ENCODE measurements around the gene PARD6G. TPM values are rescaled to one million over a fixed set of nuclear protein-coding genes. Genes with fewer than 3 reads are reported as not detected.

Gene PARD6G
- total RNA-seq, 5 donors from 2014 or later (not counting 1 experiment from before 2014, with no cell fraction given), result 0.15 to 0.96 (median 0.50) TPM; not detected in 1

DNA sequence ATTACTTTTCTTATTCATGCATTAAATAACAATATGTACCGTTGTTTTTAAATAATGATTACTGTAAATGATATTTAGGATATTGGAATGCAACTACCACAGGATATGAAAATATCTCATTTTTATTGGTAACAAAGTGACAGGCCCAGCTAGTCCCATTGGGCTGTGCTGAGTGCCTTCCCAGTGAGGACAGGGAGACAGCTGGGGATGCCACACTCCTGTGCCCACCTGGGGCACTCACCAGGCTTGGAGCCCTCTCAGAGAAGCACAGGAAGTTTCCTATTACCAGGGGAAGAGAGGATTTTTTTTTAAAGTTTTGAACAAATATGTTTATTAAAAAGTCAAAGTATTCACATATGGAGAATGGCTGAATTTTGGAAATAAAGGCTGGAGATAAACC, 48.9 kb downstream of the PARD6G start:
- no peak overlapping the region for H3K27ac ChIP-seq (ENCODE audit: low read length)
- no CpG with 5 or more reads among the region's 1 CpG for WGBS (ENCODE audit: insufficient coverage)
- CTCF ChIA-PET, result no interaction called here

DNA sequence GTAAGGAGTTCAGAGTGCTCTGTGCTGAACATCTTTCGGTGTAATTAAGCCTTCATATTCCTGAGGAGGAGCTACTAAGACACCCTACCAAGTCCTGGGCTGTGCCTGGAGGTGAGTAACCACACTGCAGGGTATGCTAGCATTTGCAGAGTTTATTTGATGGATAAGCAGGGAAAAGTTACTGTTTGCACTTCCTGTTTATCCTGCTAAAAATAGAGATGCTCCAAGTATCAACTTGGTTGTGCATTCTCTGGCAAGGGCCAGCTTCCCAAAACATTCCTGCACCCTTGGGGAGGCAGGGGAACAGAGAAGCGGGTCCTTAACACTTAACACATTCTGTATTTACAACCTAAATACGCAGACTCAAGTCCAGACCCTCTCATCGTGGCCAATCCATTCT, 49.8 kb downstream of the PARD6G start:
- Histone ChIP-seq H3K9me3 (no peaks in the 10 kb centered on the region), H3K4me1 (ENCODE audit: control insufficient read depth in 1 of 2, extremely low read depth in 1 of 2, insufficient read depth in 2 of 2, low read length in 2 of 2) (peaks cover 0 to 5% of the 10 kb centered on the region in 2 experiments), H3K4me3 (ENCODE audit: control insufficient read depth in 1 of 2, extremely low read depth in 1 of 2, low read length in 1 of 2) (no peak overlapping the region), H3K36me3 (ENCODE audit: control insufficient read depth in 2 of 2, extremely low read depth in 1 of 2, insufficient read depth in 1 of 2, low read length in 1 of 2) (no peaks in the 10 kb centered on the region), H3K27me3 (replicated peaks in 1 of 2; ENCODE audit: control insufficient read depth in 2 of 2, extremely low read depth in 1 of 2, insufficient read depth in 2 of 2, low read length in 1 of 2) (peaks cover 2 to 38% of the 10 kb centered on the region in 2 experiments), H3K27ac (ENCODE audit: low read length) (no peak overlapping the region)
- Mint-ChIP-seq H3K27ac (no peak overlapping the region), H3K4me1 (no peaks in the 10 kb centered on the region), H3K27me3 (peaks cover 24 to 43% of the 10 kb centered on the region in 2 donors), H3K36me3 (no peaks in the 10 kb centered on the region), H3K9me3 (no peaks in the 10 kb centered on the region), H3K4me3 (no peak overlapping the region)
- ChIA-PET CTCF (no interaction called here), POLR2A (no interaction called here)
- no peak for DNase-seq
- no peak for ATAC-seq (replicated peaks in 1 of 4)
- WGBS (ENCODE audit: insufficient coverage), result 74% methylated on average over 3 of the region's 4 CpGs

More for the DNA sequence above, 48.9 kb downstream of the PARD6G start:
- POLR2A ChIA-PET, result no interaction called here
- Histone ChIP-seq H3K4me3 (ENCODE audit: control insufficient read depth in 1 of 2, extremely low read depth in 1 of 2, low read length in 1 of 2) (no peak overlapping the region), H3K9me3 (no peaks in the 10 kb centered on the region), H3K36me3 (ENCODE audit: control insufficient read depth in 2 of 2, extremely low read depth in 1 of 2, insufficient read depth in 1 of 2, low read length in 1 of 2) (no peaks in the 10 kb centered on the region), H3K27me3 (replicated peaks in 1 of 2; ENCODE audit: control insufficient read depth in 2 of 2, extremely low read depth in 1 of 2, insufficient read depth in 2 of 2, low read length in 1 of 2) (peaks cover 2 to 33% of the 10 kb centered on the region in 2 experiments), H3K4me1 (ENCODE audit: control insufficient read depth in 1 of 2, extremely low read depth in 1 of 2, insufficient read depth in 2 of 2, low read length in 2 of 2) (peaks cover 0 to 7% of the 10 kb centered on the region in 2 experiments)
- Mint-ChIP-seq H3K27me3 (peaks cover 31 to 52% of the 10 kb centered on the region in 2 donors), H3K9me3 (no peaks in the 10 kb centered on the region), H3K4me1 (no peaks in the 10 kb centered on the region), H3K4me3 (no peak overlapping the region), H3K27ac (no peak overlapping the region), H3K36me3 (no peaks in the 10 kb centered on the region)
- no peak for DNase-seq
- ATAC-seq (replicated peaks in 1 of 4), result no peak

DNA sequence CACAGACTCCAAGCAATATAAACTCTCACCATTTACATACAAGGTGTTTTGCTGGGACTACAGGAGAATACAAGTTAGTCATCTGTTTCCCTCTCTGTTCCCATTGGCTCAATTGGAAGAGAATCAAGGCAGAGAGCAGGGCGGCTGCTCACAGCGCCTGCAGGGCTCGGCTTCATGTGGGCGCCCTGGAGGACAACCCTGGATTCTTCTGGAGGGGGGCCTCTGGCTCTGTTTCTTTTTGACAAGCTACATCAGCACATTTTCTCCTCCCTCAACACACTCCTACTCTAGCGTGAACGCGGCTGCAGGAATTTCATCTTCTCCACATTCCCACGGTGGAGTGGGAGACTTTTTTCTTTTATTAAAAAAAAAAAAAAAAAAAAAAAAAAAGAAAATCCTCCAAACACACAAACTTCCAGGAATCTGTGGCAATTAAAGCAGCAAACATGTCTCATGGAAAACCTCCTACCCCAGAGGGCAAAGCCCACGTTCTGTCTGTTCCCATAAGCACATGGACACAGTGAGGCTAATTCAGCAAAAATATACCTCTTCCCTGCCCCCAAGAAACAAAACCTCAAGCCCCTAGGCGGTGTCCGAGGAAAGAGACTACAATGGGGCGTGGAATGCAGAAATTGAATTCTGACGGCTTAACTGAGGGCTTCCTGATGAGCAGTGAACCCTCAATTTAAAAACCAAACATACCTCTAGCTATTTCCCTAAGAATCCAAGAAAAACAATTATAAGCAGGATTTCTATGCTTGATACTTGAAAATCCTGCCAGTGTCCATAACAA, 50.6 kb downstream of the PARD6G start:
- H3K27me3 Mint-ChIP-seq, result peaks cover 23 to 45% of the 10 kb centered on the region in 2 donors
- no peaks in the 10 kb centered on the region for H3K4me1 Mint-ChIP-seq
- H3K4me1 ChIP-seq (ENCODE audit: control insufficient read depth in 1 of 2, extremely low read depth in 1 of 2, insufficient read depth in 2 of 2, low read length in 2 of 2), result peaks cover 0 to 3% of the 10 kb centered on the region in 2 experiments
- ChIA-PET POLR2A (no interaction called here), CTCF (interaction anchor here in 1 of 2 donors (0.6 kb wide), 1 partner anchor 31 kb away, joined by 4 read pairs; no protein-coding TSS in a partner anchor)
- no peak overlapping the region for H3K4me3 ChIP-seq (ENCODE audit: control insufficient read depth in 1 of 2, extremely low read depth in 1 of 2, low read length in 1 of 2)
- no peaks in the 10 kb centered on the region for H3K9me3 ChIP-seq
- ATAC-seq (replicated peaks in 1 of 4) (no peak), DNase-seq (no peak)
- no peaks in the 10 kb centered on the region for H3K36me3 Mint-ChIP-seq
- no peak overlapping the region for H3K4me3 Mint-ChIP-seq
- peaks cover 2 to 39% of the 10 kb centered on the region in 2 experiments for H3K27me3 ChIP-seq (replicated peaks in 1 of 2; ENCODE audit: control insufficient read depth in 2 of 2, extremely low read depth in 1 of 2, insufficient read depth in 2 of 2, low read length in 1 of 2)
- no peak overlapping the region for H3K27ac Mint-ChIP-seq
- H3K27ac ChIP-seq (ENCODE audit: low read length), result no peak overlapping the region
- H3K36me3 ChIP-seq (ENCODE audit: control insufficient read depth in 2 of 2, extremely low read depth in 1 of 2, insufficient read depth in 1 of 2, low read length in 1 of 2), result no peaks in the 10 kb centered on the region
- H3K9me3 Mint-ChIP-seq, result no peaks in the 10 kb centered on the region
- WGBS (ENCODE audit: insufficient coverage), result 87% methylated on average over 5 of the region's 13 CpGs

DNA sequence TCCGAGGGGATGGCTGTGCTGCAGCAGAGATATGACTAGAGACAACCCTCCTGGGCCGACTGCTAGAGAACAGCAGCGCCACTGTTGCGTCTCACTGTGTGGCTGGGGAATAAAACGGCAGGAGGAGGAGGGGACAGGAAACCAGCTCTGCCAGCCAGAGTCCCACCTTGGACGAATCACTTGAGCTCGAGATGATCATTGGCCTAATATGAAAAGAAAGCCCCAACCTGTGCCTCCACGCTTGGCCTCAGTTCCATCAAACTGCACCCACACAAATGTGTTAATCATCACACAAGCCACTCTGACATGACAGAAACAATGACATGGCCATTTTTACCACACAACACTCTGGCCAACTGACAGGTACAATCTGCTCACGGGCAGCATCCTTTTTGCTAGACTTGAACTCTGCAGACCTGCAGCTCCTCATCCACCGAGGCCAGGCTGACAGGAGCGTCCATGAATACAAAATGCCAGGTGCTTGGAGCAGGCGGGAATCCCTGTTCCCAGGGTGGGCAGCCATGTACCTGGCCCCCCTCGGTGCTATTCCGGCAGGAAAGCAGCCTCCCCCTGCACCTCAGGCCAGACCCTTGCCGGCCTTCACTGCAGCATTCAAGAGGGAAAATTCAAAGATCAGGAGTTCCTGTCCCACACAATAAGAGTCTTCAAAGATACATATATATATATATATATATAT, 52.3 kb downstream of the PARD6G start:
- Histone ChIP-seq H3K36me3 (ENCODE audit: control insufficient read depth in 2 of 2, extremely low read depth in 1 of 2, insufficient read depth in 1 of 2, low read length in 1 of 2) (no peaks in the 10 kb centered on the region), H3K4me1 (ENCODE audit: control insufficient read depth in 1 of 2, extremely low read depth in 1 of 2, insufficient read depth in 2 of 2, low read length in 2 of 2) (no peaks in the 10 kb centered on the region), H3K27me3 (replicated peaks in 1 of 2; ENCODE audit: control insufficient read depth in 2 of 2, extremely low read depth in 1 of 2, insufficient read depth in 2 of 2, low read length in 1 of 2) (peaks cover 2 to 26% of the 10 kb centered on the region in 2 experiments), H3K27ac (ENCODE audit: low read length) (no peak overlapping the region), H3K4me3 (ENCODE audit: control insufficient read depth in 1 of 2, extremely low read depth in 1 of 2, low read length in 1 of 2) (no peak overlapping the region), H3K9me3 (no peaks in the 10 kb centered on the region)
- ATAC-seq (replicated peaks in 1 of 4) (no peak), DNase-seq (no peak)
- no peak overlapping the region for H3K27ac Mint-ChIP-seq
- POLR2A ChIA-PET, result no interaction called here
- H3K36me3 Mint-ChIP-seq, result no peaks in the 10 kb centered on the region
- H3K4me1 Mint-ChIP-seq, result no peaks in the 10 kb centered on the region
- peaks cover 27 to 35% of the 10 kb centered on the region in 2 donors for H3K27me3 Mint-ChIP-seq
- H3K4me3 Mint-ChIP-seq, result no peak overlapping the region
- CTCF ChIA-PET, result no interaction called here
- WGBS (ENCODE audit: insufficient coverage), result 67% methylated on average over 13 of the region's 15 CpGs
- no peaks in the 10 kb centered on the region for H3K9me3 Mint-ChIP-seq

DNA sequence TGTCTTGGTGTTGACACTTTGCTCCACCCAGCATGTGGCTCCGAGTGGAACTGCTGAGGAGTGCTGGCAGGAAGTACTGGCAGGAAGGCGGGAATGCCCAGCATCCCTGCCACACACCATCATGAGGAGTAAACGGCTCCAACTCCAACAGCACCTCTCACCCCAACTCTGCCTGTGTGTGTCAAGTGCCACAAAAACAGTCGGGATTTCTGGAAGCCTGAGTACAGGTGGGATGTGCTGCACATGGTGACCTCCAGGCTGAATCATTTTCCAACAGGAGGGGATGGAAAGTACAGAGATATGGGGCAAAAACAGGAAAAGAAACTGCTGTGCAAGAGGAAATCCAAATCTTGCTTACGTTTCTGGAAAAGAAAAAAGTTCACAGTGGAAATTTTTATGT, 53.6 kb downstream of the PARD6G start:
- no peaks in the 10 kb centered on the region for H3K4me1 ChIP-seq (ENCODE audit: control insufficient read depth in 1 of 2, extremely low read depth in 1 of 2, insufficient read depth in 2 of 2, low read length in 2 of 2)
- ATAC-seq (replicated peaks in 1 of 4), result no peak
- H3K9me3 ChIP-seq, result no peaks in the 10 kb centered on the region
- POLR2A ChIA-PET, result no interaction called here
- no peaks in the 10 kb centered on the region for H3K4me1 Mint-ChIP-seq
- H3K27ac Mint-ChIP-seq, result no peak overlapping the region
- no peak for DNase-seq
- CTCF ChIA-PET, result no interaction called here
- H3K27me3 ChIP-seq (replicated peaks in 1 of 2; ENCODE audit: control insufficient read depth in 2 of 2, extremely low read depth in 1 of 2, insufficient read depth in 2 of 2, low read length in 1 of 2), result peaks cover 2 to 25% of the 10 kb centered on the region in 2 experiments
- H3K4me3 ChIP-seq (ENCODE audit: control insufficient read depth in 1 of 2, extremely low read depth in 1 of 2, low read length in 1 of 2), result no peak overlapping the region
- H3K4me3 Mint-ChIP-seq, result no peak overlapping the region
- no CpG with 5 or more reads among the region's 5 CpGs for WGBS (ENCODE audit: insufficient coverage)
- H3K9me3 Mint-ChIP-seq, result no peaks in the 10 kb centered on the region
- no peaks in the 10 kb centered on the region for H3K36me3 Mint-ChIP-seq
- H3K27ac ChIP-seq (ENCODE audit: low read length), result no peak overlapping the region
- H3K36me3 ChIP-seq (ENCODE audit: control insufficient read depth in 2 of 2, extremely low read depth in 1 of 2, insufficient read depth in 1 of 2, low read length in 1 of 2), result no peaks in the 10 kb centered on the region
- H3K27me3 Mint-ChIP-seq, result peaks cover 22 to 38% of the 10 kb centered on the region in 2 donors

DNA sequence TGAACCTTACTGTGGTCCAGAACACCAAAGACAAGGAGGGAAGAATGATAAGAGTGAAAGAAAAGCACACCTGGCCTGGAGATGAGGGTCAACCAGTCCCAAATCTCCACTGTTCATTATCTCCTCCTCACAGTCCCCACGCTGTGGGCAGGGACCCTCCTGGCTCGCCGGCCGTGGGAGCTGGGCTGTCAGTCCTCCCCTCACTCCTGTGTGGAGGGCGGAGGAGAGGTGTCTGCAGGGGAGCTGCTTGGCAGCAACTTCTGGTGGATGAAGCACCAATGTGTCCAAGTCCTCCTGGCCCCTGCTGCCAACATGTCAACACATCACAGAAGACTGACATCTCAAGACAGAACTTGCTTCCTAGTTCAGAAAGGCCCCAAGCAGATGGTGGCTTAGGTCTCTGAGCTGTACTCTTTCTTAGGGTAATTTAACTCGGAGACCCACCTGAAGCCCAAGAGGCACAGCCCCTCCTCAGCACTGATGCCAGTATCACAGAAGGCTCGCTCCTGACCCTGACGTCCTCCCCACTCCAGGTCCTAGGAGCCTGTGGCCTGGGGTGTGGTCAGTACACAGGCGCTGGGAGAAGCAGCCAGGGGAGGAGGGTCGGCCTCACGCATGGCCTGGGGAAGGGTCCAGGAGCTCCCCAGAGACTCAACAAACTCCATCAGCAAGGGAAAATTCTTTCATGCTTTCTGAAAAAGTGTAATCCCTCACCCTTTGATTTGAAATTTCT, 54.5 kb downstream of the PARD6G start:
- CTCF ChIA-PET, result interaction anchor here in 1 of 2 donors (0.6 kb wide), 1 partner anchor 537 kb away, joined by 3 read pairs; no protein-coding TSS in a partner anchor
- H3K36me3 ChIP-seq (ENCODE audit: control insufficient read depth in 2 of 2, extremely low read depth in 1 of 2, insufficient read depth in 1 of 2, low read length in 1 of 2), result no peaks in the 10 kb centered on the region
- H3K27me3 ChIP-seq (replicated peaks in 1 of 2; ENCODE audit: control insufficient read depth in 2 of 2, extremely low read depth in 1 of 2, insufficient read depth in 2 of 2, low read length in 1 of 2), result peaks cover 2 to 28% of the 10 kb centered on the region in 2 experiments
- DNase-seq (no peak), ATAC-seq (replicated peaks in 1 of 4) (no peak)
- Mint-ChIP-seq H3K9me3 (no peaks in the 10 kb centered on the region), H3K36me3 (no peaks in the 10 kb centered on the region), H3K4me1 (no peaks in the 10 kb centered on the region), H3K27ac (no peak overlapping the region), H3K4me3 (no peak overlapping the region), H3K27me3 (peaks cover 22 to 40% of the 10 kb centered on the region in 2 donors)
- POLR2A ChIA-PET, result no interaction called here
- H3K9me3 ChIP-seq, result no peaks in the 10 kb centered on the region
- no peaks in the 10 kb centered on the region for H3K4me1 ChIP-seq (ENCODE audit: control insufficient read depth in 1 of 2, extremely low read depth in 1 of 2, insufficient read depth in 2 of 2, low read length in 2 of 2)
- no peak overlapping the region for H3K4me3 ChIP-seq (ENCODE audit: control insufficient read depth in 1 of 2, extremely low read depth in 1 of 2, low read length in 1 of 2)
- H3K27ac ChIP-seq (ENCODE audit: low read length), result no peak overlapping the region
- WGBS (ENCODE audit: insufficient coverage), result no CpG with 5 or more reads among the region's 11 CpGs

Data from T-cell (primary cell).